Spleen (tissue), 11 donors: ENCODE data around the gene COMMD7. TPM values are rescaled to one million over a fixed set of nuclear protein-coding genes. Genes with fewer than 3 reads are reported as not detected.

Experiments
- DNase-seq: peaks from one replicate; pipeline ENCODE4 v3.0.0-alpha.2; 2020
- H3K27ac ChIP-seq, 8 donors: fragments of 200-600 bp; sonication (generic) in 7 of 8; 1 replicate in 4 of 8; 2 replicates in 4 of 8; pipeline versions ENCODE4 v1.5.0 to v1.8.0; 2016 to 2021; ENCODE audit warnings: inconsistent platforms in 4 of 8, mild to moderate bottlenecking in 4 of 8, moderate library complexity in 1 of 8
- H3K27me3 ChIP-seq, 7 donors: fragments of 200-600 bp; sonication (generic) in 6 of 7; replicated peaks in 1 of 7; 1 replicate in 4 of 7; 2 replicates in 3 of 7; pipeline versions ENCODE4 v1.5.0 to v1.8.0; 2016 to 2021; ENCODE audit warnings: inconsistent platforms in 3 of 7, mild to moderate bottlenecking in 1 of 7
- H3K36me3 ChIP-seq, 6 donors: fragments of 200-600 bp; sonication (generic) in 5 of 6; 1 replicate in 4 of 6; 2 replicates in 2 of 6; pipeline versions ENCODE4 v1.5.0 to v1.8.0; 2016 to 2021; ENCODE audit warnings: inconsistent platforms in 2 of 6
- H3K4me1 ChIP-seq, 6 donors: fragments of 200-600 bp; sonication (generic) in 5 of 6; 1 replicate in 3 of 6; 2 replicates in 3 of 6; pipeline versions ENCODE4 v1.5.0 to v1.8.0; 2016 to 2021; ENCODE audit warnings: inconsistent platforms in 3 of 6
- H3K4me3 ChIP-seq, 8 donors: fragments of 200-600 bp; sonication (generic) in 7 of 8; 1 replicate in 4 of 8; 2 replicates in 4 of 8; pipeline versions ENCODE4 v1.5.0 to v1.8.0; 2016 to 2021; ENCODE audit warnings: inconsistent platforms in 4 of 8, mild to moderate bottlenecking in 4 of 8, moderate library complexity in 2 of 8
- H3K9me3 ChIP-seq, 8 donors: fragments of 200-600 bp; sonication (generic) in 7 of 8; 1 replicate in 4 of 8; 2 replicates in 4 of 8; pipeline versions ENCODE4 v1.5.0 to v1.8.0; 2016 to 2021; ENCODE audit warnings: inconsistent platforms in 4 of 8
- CTCF ChIP-seq, 11 experiments: fragments of 200-600 bp in 7 of 11; fragments of 450-650 bp in 4 of 11; sonication (generic) in 4 of 11; IDR thresholded peaks in 8 of 11; conservative IDR thresholded peaks in 3 of 11; 1 replicate in 7 of 11; 2 replicates in 4 of 11; pipeline versions ENCODE4 v1.4.0 to v1.8.0; 2016 to 2021; ENCODE audit warnings: antibody characterized with exemption in 11 of 11, inconsistent platforms in 4 of 11, mild to moderate bottlenecking in 1 of 11
- POLR2A ChIP-seq, 3 donors: fragments of 450-650 bp; IDR thresholded peaks; one replicate each; pipeline ENCODE4 v1.5.1; 2017; ENCODE audit warnings: antibody characterized with exemption in 3 of 3, mild to moderate bottlenecking in 1 of 3
- POLR2AphosphoS5 ChIP-seq, 3 donors: sonication (generic); formaldehyde crosslinking; IDR thresholded peaks; one replicate each; pipeline ENCODE4 v1.5.1; 2017; ENCODE audit warnings: antibody characterized with exemption in 3 of 3
- WGBS, 5 donors: extraction: QIAGEN DNeasy Blood & Tissue Kit in 3 of 5; methylation state at CpG; one replicate each; pipeline versions ENCODE4 v1.1.5 to v1.1.7; 2013 to 2018; 5-methylcytosine and 5-hydroxymethylcytosine counted together
- intact Hi-C: fragments of 100-400 bp; cut with DNase I; formaldehyde crosslinking; loops from one replicate; pipeline ENCODE4 v1.15.0; 2023; ENCODE audit warnings: low total_unique reads
- polyA plus RNA-seq, 3 donors: library from polyadenylated mRNA; stranded (reverse); fragments of 200-250 nt; gene quantifications; one replicate each; pipeline ENCODE4 v1.2.1, GENCODE V29; 2013
- total RNA-seq, 7 donors: library from RNA; depleted of rRNA in 3 of 7; stranded (reverse); fragments of >200 nt in 3 of 7; fragmentation: NEBNext Ultra II Directional in 4 of 7; extraction: Animal tissue kit (Norgen Biotek cat#: 25700) in 4 of 7; gene quantifications; one replicate each; pipeline versions ENCODE4 v1.1.0 to v1.2.1, GENCODE V29; 2016 to 2021
- donor health status: healthy with polysubstance abuse.
- donor health status: DM: no; HTN: no; CAD: no; lungs with moderate emphysema.
- donor health status: DM: no; HTN: no; CAD: no.
- donor health status: Bipolar disorder and iron deficiency.
- donor health status: healthy.
- donor health status: DM: no; HTN: no; CAD: no.
- donor health status: DM: yes; HTN: yes; CAD: no.

The COMMD7 gene
- total and polyA plus RNA-seq, 10 donors: 24.4 to 69.2 (median 38.1) TPM

GRCh38 chr20:32661820-32662528 is 81.3 kb downstream of the COMMD7 start:
- intact Hi-C loops: no loop called here
- DNase-seq: no peak
- Histone ChIP-seq H3K9me3 (peaks cover 0 to 13% (median 4%) of the 10 kb centered on the region in 8 donors), H3K36me3 (no peaks in the 10 kb centered on the region), H3K27ac (no peak overlapping the region), H3K4me1 (peaks cover 0 to 15% (median 5%) of the 10 kb centered on the region in 6 donors), H3K27me3 (no peaks in the 10 kb centered on the region), H3K4me3 (no peak overlapping the region)
- 80 to 93% (median 86%) methylated on average over 10 of the region's 10 CpGs for WGBS, 5 donors
- TF ChIP-seq POLR2A (IDR thresholded peaks at IDR 0.05) (no peak), POLR2AphosphoS5 (IDR thresholded peaks at IDR 0.05) (no peak), CTCF (IDR thresholded peaks at IDR 0.05 in 8 of 11, conservative IDR thresholded peaks at IDR 0.05 in 3 of 11) (no peak)

- peaks cover 0 to 13% (median 4%) of the 10 kb centered on the region in 8 donors for H3K9me3 ChIP-seq
- H3K36me3 ChIP-seq: no peaks in the 10 kb centered on the region
- H3K27ac ChIP-seq: no peak overlapping the region
- H3K4me3 ChIP-seq: no peak overlapping the region
- peaks cover 0 to 9% (median 3%) of the 10 kb centered on the region in 6 donors for H3K4me1 ChIP-seq
- 86 to 93% (median 90%) methylated on average over 8 of the region's 8 CpGs for WGBS, 5 donors
- DNase-seq: no peak
- intact Hi-C loops: no loop called here
- TF ChIP-seq POLR2A (IDR thresholded peaks at IDR 0.05): no peak
- TF ChIP-seq POLR2AphosphoS5 (IDR thresholded peaks at IDR 0.05): no peak
- TF ChIP-seq CTCF (IDR thresholded peaks at IDR 0.05 in 8 of 11, conservative IDR thresholded peaks at IDR 0.05 in 3 of 11): no peak
- no peaks in the 10 kb centered on the region for H3K27me3 ChIP-seq
Measured at GRCh38 chr20:32660661-32661060, 82.6 kb downstream of the COMMD7 start.

GRCh38 chr20:32656827-32657226 is 86.4 kb downstream of the COMMD7 start:
- Histone ChIP-seq H3K9me3 (peaks cover 0 to 13% (median 4%) of the 10 kb centered on the region in 8 donors), H3K27me3 (no peaks in the 10 kb centered on the region), H3K4me3 (no peak overlapping the region), H3K36me3 (no peaks in the 10 kb centered on the region), H3K27ac (no peak overlapping the region), H3K4me1 (peaks cover 6 to 15% (median 12%) of the 10 kb centered on the region in 6 donors)
- TF ChIP-seq POLR2A (IDR thresholded peaks at IDR 0.05) (no peak), CTCF (IDR thresholded peaks at IDR 0.05 in 8 of 11, conservative IDR thresholded peaks at IDR 0.05 in 3 of 11) (no peak), POLR2AphosphoS5 (IDR thresholded peaks at IDR 0.05) (no peak)
- 87 to 100% (median 96%) methylated on average over 1 of the region's 1 CpG for WGBS, 5 donors
- intact Hi-C loops: no loop called here
- no peak for DNase-seq

GRCh38 chr20:32655903-32656512 is 87.3 kb downstream of the COMMD7 start:
- no peak for DNase-seq
- no peak overlapping the region for H3K4me3 ChIP-seq
- TF ChIP-seq POLR2A (IDR thresholded peaks at IDR 0.05): no peak
- TF ChIP-seq CTCF (IDR thresholded peaks at IDR 0.05 in 8 of 11, conservative IDR thresholded peaks at IDR 0.05 in 3 of 11): no peak
- TF ChIP-seq POLR2AphosphoS5 (IDR thresholded peaks at IDR 0.05): no peak
- H3K9me3 ChIP-seq: peaks cover 0 to 10% (median 4%) of the 10 kb centered on the region in 8 donors
- no peak overlapping the region for H3K27ac ChIP-seq
- H3K4me1 ChIP-seq: peaks cover 6 to 23% (median 16%) of the 10 kb centered on the region in 6 donors
- intact Hi-C loops: no loop called here
- no peaks in the 10 kb centered on the region for H3K27me3 ChIP-seq
- no peaks in the 10 kb centered on the region for H3K36me3 ChIP-seq
- 68 to 79% (median 77%) methylated on average over 2 of the region's 2 CpGs for WGBS, 5 donors
